ENCODE measurements around the gene TES.
"Not testable (repeated sequence)": the region's sequence is repeated elsewhere in the genome, so short reads cannot be mapped to it uniquely, and the experiment has no call there.

The TES gene

DNA sequence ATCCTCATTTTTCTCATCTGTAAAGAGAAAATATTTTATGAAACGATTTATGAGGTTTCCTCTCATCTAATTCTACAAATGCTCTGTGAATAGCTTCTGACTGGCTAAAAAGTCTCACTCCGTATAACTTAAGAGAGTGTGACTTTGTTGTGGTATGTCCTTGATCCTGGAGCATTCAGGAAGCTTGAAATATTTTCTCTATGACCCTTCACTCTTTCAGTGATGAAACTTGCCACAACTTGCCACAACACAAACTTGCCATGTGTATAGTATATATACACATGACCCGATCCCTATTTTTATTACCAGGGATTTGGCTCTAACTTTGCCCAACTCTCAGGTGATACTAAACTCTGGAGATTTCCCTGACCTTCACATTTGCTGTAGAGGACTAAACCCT is 74.1 kb downstream of the TES start:
- DNase-seq (ENCODE audit: low read depth): no peak

DNA sequence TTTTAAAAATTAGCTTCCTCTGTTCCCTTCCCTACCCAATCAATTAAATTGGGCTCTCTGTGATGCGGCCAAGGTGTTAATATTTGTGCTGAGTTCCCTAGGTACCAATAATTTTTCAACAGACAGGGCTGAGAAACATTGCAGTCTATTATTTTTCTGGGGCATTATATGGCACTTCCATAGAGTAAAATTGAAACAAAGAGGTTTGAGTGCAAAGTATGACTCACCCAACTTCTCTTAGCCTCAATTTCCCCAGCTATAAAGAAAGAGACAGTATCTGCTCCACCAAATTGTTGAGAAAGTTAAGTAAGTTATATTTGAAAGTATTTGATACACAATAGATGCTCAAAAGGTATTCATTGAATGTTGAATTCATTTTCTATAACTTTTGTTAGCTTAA is 74.9 kb downstream of the TES start:
- no peak for DNase-seq (ENCODE audit: low read depth)

DNA sequence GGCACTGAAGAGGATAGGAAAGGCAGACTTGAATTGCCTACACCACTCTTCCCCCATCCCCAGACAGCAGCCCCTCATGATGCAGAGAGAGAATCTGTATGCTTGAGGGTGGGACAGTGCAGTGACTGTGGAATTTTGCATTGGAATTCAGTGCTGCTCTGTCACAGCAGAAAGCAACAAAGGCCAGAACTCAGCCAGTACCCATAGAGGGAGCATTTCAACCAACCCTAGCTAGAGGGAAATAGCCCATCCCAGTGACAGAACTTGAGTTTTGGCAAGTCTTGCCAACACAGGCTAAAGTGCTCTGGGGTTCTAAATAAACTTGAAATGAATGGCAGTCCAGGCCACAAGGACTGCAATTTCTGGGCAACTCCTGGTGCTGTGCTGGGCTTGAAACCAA is 80.4 kb downstream of the TES start:
- no peak for DNase-seq (ENCODE audit: low read depth)

DNA sequence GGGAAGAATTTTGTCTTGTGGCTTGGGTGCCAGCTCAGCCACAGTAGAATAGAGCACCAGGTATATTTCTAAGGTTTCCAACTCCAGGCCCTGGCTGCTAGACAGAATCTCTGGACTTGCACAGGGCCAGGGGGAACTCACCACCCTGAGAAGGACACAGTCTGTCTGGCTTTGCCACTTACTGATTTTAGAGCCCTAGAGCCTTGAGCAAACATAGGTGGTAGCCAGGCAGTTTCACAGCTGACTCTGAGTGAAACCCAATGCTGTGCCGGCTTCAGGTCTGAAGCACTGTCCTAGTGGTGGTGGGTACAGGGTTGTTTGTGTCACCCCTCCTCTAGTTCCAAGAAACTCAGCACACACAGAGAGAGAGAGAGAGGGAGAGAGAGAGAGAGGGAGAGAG is 81.6 kb downstream of the TES start:
- no peak for DNase-seq (ENCODE audit: low read depth)

DNA sequence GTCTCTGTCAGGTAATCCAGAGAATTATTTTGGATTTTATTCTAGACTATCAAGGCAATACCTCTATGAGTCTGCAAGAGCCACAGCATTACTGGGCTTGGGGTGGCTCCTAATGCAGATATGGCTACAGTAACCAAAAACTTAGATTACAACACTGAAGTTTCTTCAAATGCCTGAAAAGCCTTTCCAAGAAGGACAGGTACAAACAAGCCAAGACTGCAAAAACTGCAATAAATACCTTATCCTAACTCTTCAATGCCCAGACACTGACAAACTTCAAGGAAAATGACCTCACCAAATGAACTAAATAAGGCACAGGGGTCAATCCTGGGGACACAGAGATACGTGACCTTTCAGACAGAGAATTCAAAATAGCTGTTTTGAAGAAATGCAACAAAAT is 82.0 kb downstream of the TES start:
- no peak for DNase-seq (ENCODE audit: low read depth)

DNA sequence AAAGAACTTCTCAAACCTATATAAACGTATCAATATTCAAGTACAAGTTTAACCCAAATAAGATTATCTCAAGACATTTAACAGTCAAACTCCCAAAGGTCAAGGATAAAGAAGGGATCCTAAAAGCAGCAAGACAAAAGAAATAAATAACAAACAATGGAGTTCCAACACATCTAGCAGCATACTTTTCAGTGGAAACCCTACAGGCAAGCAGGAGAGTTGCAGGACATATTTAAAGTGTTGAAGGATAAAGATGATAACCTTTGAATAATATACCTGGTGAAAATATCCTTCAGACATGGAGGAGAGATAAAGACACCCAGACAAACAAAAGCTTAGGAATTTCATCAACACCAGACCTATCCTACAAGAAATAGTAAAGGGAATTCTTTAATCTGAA is 82.8 kb downstream of the TES start:
- no peak for DNase-seq (ENCODE audit: low read depth)

DNA sequence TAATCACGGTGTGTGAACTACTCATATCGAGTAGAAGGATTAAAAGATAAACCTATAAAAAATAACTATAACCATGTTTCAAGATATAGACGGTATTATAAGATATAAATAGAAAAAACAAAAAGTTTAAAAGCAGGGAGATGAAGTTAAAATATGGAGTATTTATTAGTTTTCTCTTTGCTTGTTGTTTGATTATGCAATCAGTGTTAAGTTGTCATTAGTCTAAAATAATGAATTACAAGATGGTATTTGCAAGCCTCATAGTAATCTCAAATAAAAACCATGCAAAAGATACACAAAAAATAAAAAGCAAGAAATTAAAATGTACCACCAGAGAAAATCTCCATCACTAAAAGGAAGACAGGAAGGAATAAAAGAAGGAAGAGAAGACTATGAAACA is 83.3 kb downstream of the TES start:
- DNase-seq (ENCODE audit: low read depth): no peak

DNA sequence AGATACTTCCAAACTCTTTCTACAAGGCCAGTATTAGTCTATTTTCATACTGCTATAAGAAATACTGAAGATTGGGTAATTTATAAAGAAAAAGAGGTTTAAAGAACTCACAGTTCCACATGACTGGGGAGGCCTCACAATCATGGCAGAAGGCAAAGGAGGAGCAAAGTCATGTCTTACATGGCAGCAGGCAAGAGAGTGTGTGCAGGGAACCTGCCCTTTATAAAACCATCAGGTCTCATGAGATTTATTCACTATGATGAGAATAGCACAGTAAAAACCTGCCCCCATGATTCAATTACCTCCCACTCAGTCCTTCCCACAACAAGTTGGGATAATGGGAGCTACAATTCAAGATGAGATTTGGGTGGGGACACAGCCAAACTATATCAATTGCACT is 85.6 kb downstream of the TES start:
- DNase-seq (ENCODE audit: low read depth): not testable (repeated sequence)

DNA sequence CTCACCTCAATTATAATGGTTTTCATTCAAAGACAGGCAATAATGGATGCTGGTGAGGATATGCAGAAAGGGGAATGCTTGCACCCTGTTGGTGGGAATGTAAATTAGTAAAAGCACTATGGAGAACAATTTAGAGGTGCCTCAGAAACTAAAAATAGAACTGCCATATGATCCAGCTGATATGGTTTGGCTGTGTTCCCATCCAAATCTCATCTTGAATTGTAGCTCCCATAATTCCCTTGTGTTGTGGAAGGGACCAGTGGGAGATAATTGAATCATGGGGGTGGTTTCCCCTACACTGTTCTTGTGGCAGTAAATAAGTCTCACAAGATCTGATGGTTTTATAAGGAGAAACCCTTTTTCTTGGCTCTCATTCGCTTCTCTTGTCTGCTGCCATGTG is 87.7 kb downstream of the TES start:
- no peak for DNase-seq (ENCODE audit: low read depth)

DNA sequence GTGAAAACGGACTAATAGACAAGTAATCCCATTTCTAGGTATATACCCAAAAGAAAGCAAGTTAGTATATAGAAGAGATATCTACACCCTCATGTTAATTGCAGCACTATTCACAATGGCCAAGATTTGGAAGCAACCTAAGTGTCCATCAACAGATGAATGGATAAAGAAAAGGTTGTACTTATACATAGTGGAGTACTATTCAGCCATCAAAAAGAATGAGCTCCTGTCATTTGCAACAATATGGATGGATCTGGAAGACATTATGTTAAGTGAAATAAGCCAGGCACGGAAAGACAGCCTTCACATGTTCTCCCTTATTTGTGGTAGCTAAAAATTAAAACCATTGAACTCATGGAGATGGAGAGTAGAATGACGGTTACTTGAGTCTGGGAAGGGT is 88.2 kb downstream of the TES start:
- DNase-seq (ENCODE audit: low read depth): no peak

DNA sequence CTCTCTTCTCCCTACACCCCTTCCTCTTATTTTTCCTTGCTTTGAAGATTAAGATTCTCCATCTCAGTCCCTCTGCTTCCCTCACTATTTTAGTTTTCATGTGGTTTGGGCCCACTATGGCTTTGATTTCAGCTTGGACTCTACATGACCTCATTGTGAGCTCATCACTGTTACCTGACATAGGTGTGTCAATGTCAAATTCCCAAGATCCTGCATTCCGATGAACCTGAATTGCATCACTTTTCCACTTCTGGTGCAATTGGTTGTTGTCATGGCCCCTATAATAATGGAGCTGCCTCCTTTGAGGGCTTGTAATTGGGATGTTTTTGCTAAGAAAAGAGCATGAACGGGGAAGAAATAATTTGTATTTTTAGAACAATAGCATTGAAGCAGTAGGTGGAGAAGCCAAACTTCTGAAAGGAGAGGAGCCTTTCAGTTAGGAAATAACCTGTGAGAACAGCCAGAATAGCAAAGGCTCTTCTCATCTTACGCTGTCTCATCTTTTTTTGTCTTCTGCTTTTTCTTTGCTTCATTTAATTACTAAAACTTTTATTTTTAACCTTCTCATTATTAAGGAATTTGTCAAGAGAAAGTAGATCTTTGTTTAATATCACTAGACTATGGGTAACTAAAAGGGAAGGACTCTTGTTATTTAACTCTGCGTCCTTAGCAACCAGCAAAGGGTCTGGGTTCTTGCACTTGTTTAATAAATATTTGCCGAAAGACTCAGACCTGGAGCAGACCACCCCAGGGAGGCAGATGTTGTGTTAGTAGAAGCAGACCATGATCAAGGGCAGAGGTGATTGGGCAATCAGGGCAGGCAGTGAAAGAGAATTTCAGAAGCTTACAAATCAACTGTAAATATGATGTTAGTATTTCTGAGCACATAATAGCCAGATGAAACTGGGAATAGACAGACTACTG is 95.4 kb downstream of the TES start:
- no peak for DNase-seq (ENCODE audit: low read depth)

DNA sequence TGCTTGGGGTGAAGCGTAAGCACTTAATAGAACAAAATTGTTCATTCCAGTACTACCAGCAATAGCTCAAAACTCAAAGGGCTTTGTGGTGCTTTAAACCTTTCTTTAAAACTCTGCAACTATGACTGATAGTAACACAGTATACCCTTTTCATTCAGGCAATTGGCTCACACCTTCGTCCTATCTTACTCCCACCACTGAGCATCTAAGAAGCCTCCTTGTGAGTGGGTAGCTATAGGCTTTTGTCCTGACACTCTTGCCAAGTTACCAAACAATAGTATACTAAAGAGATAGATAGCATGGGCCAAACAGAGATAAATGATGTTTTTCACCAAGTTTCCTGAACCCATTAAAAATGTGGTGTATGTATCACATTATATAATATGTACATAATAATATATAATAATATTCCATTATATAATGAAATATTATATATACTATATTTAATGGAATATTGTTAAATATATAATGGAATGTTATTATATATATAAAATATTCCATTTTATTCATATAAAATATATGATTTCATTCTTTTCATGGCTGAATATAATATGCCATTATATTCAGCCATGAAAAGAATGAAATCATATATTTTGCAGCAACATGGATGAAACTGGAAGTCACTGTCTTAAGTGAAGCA is 96.2 kb downstream of the TES start:
- DNase-seq (ENCODE audit: low read depth): no peak

DNA sequence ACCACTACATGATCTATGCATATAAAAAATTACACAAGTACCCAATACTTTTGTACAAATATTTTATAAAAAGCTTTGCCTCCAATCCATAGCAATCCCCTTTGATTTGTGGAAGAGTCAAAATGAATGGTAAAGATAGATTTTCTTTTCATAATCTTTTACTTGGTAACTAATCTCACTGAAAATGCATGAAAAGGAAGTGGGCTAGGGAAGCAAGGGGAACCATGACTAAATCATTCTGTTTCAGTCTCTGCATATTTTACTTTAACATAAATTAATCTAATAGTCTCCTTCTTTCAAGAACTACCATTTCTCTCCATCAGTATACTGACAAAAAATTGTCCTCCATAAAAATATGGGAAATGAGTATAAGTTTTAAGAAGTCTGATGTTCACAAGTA is 96.9 kb downstream of the TES start:
- DNase-seq (ENCODE audit: low read depth): no peak

Measured in GM04503 (cell line).